Cardiac muscle cell (in vitro differentiated cells and primary cell): ENCODE results near the gene TMEM50B. TPM values are rescaled to one million over a fixed set of nuclear protein-coding genes. Genes with fewer than 3 reads are reported as not detected.

ENCODE experiments used
- DNase-seq, 2 donors: peaks; one replicate each; pipeline versions ENCODE4 v3.0.0 to v3.0.0-alpha.2; 2010 to 2017; ENCODE audit warnings: low read depth in 1 of 2, low spot score in 1 of 2
- H3K27ac ChIP-seq: fragments of 200-600 bp; sonication (generic); 2 replicates; pipeline ENCODE4 v1.5.1; 2016
- H3K27me3 ChIP-seq: fragments of 200-600 bp; sonication (generic); 2 replicates; pipeline ENCODE4 v1.6.0; 2016; ENCODE audit warnings: control low read depth
- H3K36me3 ChIP-seq: fragments of 200-600 bp; sonication (generic); 2 replicates; pipeline ENCODE4 v1.5.1; 2016; ENCODE audit warnings: control low read depth
- H3K4me1 ChIP-seq: fragments of 200-600 bp; sonication (generic); 2 replicates; pipeline ENCODE4 v1.8.1; 2017; ENCODE audit warnings: low read depth, mild to moderate bottlenecking, mixed run types
- H3K4me3 ChIP-seq: fragments of 200-600 bp; sonication (generic); 2 replicates; pipeline ENCODE4 v1.5.1; 2016; ENCODE audit warnings: mild to moderate bottlenecking
- H3K9me3 ChIP-seq: fragments of 200-600 bp; sonication (generic); 2 replicates; pipeline ENCODE4 v1.5.1; 2017; ENCODE audit warnings: low read depth, mild to moderate bottlenecking, control low read depth
- polyA plus RNA-seq: library from polyadenylated mRNA; unstranded; fragments of >200 nt; fragmentation: Nextera tagmentation; extraction: Ambion mirVana; gene quantifications from 2 replicates; pipeline ENCODE4 v1.2.1, GENCODE V29; 2016
- total RNA-seq: library from RNA; depleted of rRNA; stranded (reverse); fragments of >200 nt; gene quantifications from 2 replicates; pipeline ENCODE4 v1.2.3, GENCODE V29; 2016
- TF ChIP-seq, protein P1 (sequence below): IDR thresholded peaks from 2 replicates; pipeline ENCODE4 v1.5.1; 2012; ENCODE audit warnings: low read depth, mild to moderate bottlenecking, low read length

Gene TMEM50B
- total and polyA plus RNA-seq, 2 experiments from 2014 or later, result 50.2 to 138 TPM

DNA sequence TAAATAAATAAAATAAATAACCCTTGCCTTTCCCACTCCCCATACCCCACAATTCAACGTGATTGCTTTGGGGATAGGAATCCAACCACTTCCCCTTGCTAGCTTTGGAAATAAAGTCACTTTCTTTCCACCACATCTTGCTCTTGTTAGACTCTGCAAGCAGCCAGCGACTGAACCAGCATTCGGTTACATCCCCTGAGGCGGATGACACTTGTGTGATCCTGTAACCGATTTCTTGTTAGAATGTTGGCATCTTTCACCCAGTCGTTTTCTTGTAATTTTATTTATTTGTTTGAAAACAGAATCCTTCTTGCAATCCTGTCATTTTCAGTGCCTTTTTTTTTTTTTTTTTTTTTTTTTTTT lies 78.2 kb downstream of the TMEM50B start:
- Histone ChIP-seq H3K4me1 (no peaks in the 10 kb centered on the region), H3K4me3 (no peak overlapping the region), H3K9me3 (no peaks in the 10 kb centered on the region), H3K36me3 (no peaks in the 10 kb centered on the region), H3K27ac (no peak overlapping the region), H3K27me3 (no peaks in the 10 kb centered on the region)
- no peak for DNase-seq
- TF ChIP-seq, protein P1, sequence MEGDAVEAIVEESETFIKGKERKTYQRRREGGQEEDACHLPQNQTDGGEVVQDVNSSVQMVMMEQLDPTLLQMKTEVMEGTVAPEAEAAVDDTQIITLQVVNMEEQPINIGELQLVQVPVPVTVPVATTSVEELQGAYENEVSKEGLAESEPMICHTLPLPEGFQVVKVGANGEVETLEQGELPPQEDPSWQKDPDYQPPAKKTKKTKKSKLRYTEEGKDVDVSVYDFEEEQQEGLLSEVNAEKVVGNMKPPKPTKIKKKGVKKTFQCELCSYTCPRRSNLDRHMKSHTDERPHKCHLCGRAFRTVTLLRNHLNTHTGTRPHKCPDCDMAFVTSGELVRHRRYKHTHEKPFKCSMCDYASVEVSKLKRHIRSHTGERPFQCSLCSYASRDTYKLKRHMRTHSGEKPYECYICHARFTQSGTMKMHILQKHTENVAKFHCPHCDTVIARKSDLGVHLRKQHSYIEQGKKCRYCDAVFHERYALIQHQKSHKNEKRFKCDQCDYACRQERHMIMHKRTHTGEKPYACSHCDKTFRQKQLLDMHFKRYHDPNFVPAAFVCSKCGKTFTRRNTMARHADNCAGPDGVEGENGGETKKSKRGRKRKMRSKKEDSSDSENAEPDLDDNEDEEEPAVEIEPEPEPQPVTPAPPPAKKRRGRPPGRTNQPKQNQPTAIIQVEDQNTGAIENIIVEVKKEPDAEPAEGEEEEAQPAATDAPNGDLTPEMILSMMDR, result no peak

Other genes with a start within 250 kb of the TMEM50B start
- 7.5 and 8.4 TPM in 2 replicates for gene IL10RB, start 213.6 kb downstream of the TMEM50B start, total RNA-seq
- gene IL10RB, start 213.6 kb downstream of the TMEM50B start, polyA plus RNA-seq, result 16.1 and 17.8 TPM in 2 replicates
- gene IFNAR1, start 155.0 kb downstream of the TMEM50B start, total RNA-seq, result 6.5 and 12.1 TPM in 2 replicates
- 18.6 and 19.2 TPM in 2 replicates for gene IFNAR1, start 155.0 kb downstream of the TMEM50B start, polyA plus RNA-seq
- gene IFNGR2, start 76.6 kb downstream of the TMEM50B start, total RNA-seq, result 36.8 and 47.2 TPM in 2 replicates
- 64.6 and 87.6 TPM in 2 replicates for gene IFNGR2, start 76.6 kb downstream of the TMEM50B start, polyA plus RNA-seq
- gene DNAJC28, start 11.7 kb upstream of the TMEM50B start, total RNA-seq, result 1.8 and 2.3 TPM in 2 replicates
- 4.8 and 6.6 TPM in 2 replicates for gene DNAJC28, start 11.7 kb upstream of the TMEM50B start, polyA plus RNA-seq
- 71.7 and 129 TPM in 2 replicates for gene GART, start 62.1 kb upstream of the TMEM50B start, total RNA-seq
- 53.7 and 64.8 TPM in 2 replicates for gene GART, start 62.1 kb upstream of the TMEM50B start, polyA plus RNA-seq
- gene SON, start 63.1 kb upstream of the TMEM50B start, total RNA-seq, result 88.0 and 161 TPM in 2 replicates
- 314 and 389 TPM in 2 replicates for gene SON, start 63.1 kb upstream of the TMEM50B start, polyA plus RNA-seq
- 25.2 TPM in 2 replicates for gene DONSON, start 108.7 kb upstream of the TMEM50B start, total RNA-seq
- 34.9 and 38.5 TPM in 2 replicates for gene DONSON, start 108.7 kb upstream of the TMEM50B start, polyA plus RNA-seq
- gene CRYZL1, start 161.8 kb upstream of the TMEM50B start, total RNA-seq, result 17.0 and 58.3 TPM in 2 replicates
- 58.1 and 79.4 TPM in 2 replicates for gene CRYZL1, start 161.8 kb upstream of the TMEM50B start, polyA plus RNA-seq
- 125 and 139 TPM in 2 replicates for gene ITSN1, start 162.5 kb upstream of the TMEM50B start, total RNA-seq
- gene ITSN1, start 162.5 kb upstream of the TMEM50B start, polyA plus RNA-seq, result 90.9 and 92.4 TPM in 2 replicates